GM10248 (cell line): Measurements from ENCODE around the gene POLR3C.

ENCODE experiments used
- CTCF ChIA-PET: fragments of 300-600 bp; sonication (Branson Sonifier 250); formaldehyde crosslinking; extraction: SDS; loops from one replicate; lab custom pipeline; 2021; ENCODE audit warnings: antibody characterized with exemption; lab: Yijun Ruan, JAX
- POLR2A ChIA-PET: fragments of 350-650 bp; sonication (Branson Sonifier 250); formaldehyde crosslinking; extraction: SDS; loops from one replicate; lab custom pipeline; 2020; ENCODE audit warnings: antibody characterized with exemption; lab: Yijun Ruan, JAX
- DNase-seq: peaks from one replicate; pipeline ENCODE4 v3.0.0; 2012; ENCODE audit errors: extremely low spot score
- TF ChIP-seq, protein P1 (sequence below): IDR thresholded peaks from 2 replicates; pipeline ENCODE4 v1.5.1; 2012; ENCODE audit warnings: mild to moderate bottlenecking, low read depth; ENCODE audit errors: extremely low read depth, missing control alignments, control extremely low read depth

Gene POLR3C, protein sequence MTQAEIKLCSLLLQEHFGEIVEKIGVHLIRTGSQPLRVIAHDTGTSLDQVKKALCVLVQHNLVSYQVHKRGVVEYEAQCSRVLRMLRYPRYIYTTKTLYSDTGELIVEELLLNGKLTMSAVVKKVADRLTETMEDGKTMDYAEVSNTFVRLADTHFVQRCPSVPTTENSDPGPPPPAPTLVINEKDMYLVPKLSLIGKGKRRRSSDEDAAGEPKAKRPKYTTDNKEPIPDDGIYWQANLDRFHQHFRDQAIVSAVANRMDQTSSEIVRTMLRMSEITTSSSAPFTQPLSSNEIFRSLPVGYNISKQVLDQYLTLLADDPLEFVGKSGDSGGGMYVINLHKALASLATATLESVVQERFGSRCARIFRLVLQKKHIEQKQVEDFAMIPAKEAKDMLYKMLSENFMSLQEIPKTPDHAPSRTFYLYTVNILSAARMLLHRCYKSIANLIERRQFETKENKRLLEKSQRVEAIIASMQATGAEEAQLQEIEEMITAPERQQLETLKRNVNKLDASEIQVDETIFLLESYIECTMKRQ

DNA sequence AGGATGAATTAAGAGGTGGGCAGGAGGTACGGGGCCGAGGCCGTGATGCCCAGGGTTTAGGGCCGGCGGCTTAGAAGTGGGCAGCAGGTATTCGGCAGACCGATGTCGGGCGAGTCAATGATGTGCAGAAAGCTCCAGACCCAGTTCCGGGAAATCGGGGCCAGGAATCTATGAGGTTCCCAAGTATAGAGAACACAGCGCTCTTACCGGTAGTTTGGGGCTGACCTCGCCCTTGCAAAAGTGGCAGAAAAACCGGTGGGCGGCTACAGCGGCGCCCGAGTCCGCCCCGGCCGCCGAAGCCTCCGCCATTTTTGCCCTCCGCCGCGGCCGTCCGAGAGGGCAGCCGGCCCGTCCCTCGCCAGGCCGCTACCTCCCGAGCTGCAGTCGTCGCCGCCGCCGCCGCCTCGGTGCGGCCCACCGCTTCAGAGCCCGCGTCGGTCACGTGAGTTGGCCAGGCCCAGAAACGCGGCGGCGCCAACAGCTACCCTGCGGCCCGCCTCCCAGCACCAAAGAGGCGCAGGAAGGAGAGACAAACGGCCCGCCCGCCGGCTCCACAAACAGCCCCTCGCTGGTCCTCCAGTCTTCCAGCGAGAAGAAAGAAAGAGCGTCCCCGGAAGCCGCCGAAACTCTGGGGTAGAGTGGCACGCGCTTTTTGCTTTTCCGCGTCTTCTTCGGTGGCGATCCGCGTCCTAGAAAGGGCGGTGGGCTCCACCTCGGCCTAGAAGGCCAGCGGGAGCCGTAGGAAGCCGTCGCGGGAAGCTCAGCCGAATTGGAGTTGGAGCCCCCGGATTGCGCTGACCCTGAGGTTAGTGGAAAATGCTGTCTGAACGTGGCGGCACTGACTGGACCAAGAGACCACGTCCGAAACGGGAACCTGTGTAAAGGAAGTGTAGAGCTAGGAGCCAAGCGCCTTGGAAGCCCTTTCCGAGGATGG, at the start of gene POLR3C, which contains the start of gene RNF115:
Gene POLR3C (plus strand): TSS at position 636 of the 934 bp plus-strand sequence. CDS start 1,577 bp downstream, outside the sequence.
Gene RNF115 (minus strand): TSS at position 531 of the 934 bp plus-strand sequence. CDS start 222 bp downstream, at position 309.
- POLR2A ChIA-PET, result no interaction called here
- CTCF ChIA-PET, result interaction anchor here (0.8 to 16.6 kb wide), 4 partner anchors 20 to 67 kb away, joined by 3 to 277 read pairs (median 4); partner anchors contain the start of genes NUDT17 and PIAS3
- DNase-seq, result peak; percentile 89
- TF ChIP-seq, protein P1, sequence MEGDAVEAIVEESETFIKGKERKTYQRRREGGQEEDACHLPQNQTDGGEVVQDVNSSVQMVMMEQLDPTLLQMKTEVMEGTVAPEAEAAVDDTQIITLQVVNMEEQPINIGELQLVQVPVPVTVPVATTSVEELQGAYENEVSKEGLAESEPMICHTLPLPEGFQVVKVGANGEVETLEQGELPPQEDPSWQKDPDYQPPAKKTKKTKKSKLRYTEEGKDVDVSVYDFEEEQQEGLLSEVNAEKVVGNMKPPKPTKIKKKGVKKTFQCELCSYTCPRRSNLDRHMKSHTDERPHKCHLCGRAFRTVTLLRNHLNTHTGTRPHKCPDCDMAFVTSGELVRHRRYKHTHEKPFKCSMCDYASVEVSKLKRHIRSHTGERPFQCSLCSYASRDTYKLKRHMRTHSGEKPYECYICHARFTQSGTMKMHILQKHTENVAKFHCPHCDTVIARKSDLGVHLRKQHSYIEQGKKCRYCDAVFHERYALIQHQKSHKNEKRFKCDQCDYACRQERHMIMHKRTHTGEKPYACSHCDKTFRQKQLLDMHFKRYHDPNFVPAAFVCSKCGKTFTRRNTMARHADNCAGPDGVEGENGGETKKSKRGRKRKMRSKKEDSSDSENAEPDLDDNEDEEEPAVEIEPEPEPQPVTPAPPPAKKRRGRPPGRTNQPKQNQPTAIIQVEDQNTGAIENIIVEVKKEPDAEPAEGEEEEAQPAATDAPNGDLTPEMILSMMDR, result no peak

DNA sequence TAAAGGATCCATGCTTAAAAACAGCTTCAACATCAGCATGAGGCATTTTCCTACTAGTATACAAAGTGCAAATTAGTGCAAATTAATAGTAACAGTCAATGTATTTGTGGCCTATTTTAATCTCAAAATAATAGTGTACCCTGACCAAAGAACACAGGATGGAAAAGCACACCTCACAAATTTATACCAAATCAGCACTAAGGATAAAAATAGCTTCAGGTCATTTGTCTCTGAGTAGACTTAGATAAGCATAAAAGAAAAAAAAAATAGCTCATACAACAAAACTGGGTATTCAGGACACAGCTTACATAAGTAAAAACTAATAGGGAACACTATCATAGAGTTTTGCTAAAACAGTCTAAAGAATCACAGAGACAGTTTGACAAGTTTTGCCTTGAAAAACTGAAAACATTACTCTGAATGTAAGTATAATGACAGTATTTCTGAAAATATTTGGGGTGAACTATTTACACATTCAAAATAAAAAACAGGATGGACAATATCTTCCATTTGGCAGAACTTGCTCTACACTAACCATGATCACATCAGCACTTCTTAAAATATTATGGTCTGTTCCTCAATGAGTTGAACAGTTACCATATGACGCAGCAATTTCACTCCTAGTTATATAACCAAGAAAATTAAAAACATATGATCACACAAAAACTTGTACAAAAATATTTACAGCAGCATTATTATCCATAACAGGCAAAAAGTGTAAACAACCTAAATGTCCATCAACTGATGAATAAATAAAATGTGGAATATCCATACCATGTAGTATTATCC, 46.4 kb upstream of the POLR3C start:
- ChIA-PET POLR2A (no interaction called here), CTCF (no interaction called here)
- no peak for DNase-seq
- TF ChIP-seq, protein P1, result no peak

DNA sequence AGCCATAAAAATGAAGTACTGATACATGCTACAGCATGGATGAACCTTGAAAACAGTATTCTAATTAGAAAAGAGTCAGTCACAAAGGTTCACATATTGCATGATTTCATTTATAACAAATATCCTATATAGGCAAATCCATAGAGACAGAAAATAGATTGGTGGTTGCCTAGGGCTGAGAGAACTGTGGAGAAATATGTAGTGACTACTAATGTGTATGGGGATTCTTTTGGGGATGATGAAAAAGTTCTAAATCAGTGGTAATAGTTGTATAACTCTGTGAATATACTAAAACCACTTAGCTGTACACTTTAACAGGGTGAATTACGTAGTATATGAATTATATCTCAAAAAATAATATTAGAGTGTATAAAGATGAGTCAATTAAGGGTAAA, 45.9 kb upstream of the POLR3C start:
- POLR2A ChIA-PET, result no interaction called here
- no peak for DNase-seq
- CTCF ChIA-PET, result no interaction called here
- TF ChIP-seq, protein P1, result no peak

DNA sequence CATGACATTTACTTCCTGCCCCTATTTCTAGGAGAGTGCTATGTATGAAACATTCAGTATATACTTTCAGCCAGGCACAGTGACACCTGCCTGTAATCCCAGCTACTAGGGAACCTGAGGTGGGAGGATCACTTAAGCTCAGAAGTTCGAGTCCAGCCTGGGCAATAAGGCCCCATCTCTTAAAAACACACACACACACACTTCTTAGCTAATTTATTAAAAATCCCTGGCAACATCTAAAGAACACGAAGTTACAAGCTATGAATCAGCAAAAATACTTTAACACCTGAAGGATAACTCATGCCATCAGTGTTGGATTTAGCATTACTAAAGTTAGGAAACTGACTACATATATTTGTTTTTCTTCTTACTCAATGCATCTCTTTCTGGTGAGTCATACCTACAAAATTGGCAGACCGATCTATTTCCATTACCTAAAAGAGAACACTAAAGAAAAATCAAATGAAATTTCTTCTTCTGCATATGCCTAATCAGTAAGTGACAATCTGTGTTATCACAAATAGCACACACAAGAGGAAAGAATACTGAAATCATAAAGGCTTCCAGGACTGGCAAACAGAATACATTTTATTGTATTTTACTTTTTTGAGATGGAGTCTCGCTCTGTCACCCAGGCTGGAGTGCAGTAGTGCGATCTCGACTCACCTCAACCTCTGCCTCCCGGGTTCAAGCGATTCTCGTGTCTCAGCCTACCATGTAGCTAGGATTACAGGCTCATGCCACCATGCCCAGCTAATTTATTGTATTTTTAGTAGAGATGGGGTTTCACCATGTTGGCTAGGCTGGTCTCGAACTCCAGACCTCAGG, 41.5 kb upstream of the POLR3C start:
- no peak for DNase-seq
- TF ChIP-seq, protein P1, result no peak
- POLR2A ChIA-PET, result no interaction called here
- CTCF ChIA-PET, result interaction anchor here (1.5 to 2.1 kb wide), 2 partner anchors 9 to 25 kb away, joined by 4 to 5 read pairs; no protein-coding TSS in a partner anchor

DNA sequence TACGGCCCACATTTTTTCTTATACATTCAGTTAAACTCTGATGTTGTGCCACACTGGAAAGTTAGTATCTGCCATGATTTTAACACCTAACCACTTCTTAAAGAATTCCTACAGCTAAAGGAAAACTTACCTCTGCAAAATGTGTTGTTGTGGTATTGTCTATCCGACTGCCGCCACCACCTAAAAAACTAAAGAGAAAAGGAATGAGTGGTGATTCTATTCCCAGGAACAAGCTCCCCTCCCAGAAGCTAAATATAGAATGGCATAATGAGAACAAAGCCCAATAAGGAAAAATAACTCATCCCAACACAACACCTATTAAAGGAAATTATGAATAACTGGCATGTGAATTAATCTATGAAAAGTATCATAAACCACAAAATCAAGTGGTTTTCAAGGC, 39.6 kb upstream of the POLR3C start:
- CTCF ChIA-PET, result interaction anchor here (2.1 kb wide), 1 partner anchor 11 kb away, joined by 5 read pairs; no protein-coding TSS in a partner anchor
- POLR2A ChIA-PET, result no interaction called here
- TF ChIP-seq, protein P1, result no peak

More for the DNA sequence above, 39.6 kb upstream of the POLR3C start:
- DNase-seq, result no peak
